Measurements from ENCODE around the gene BYSL.

The BYSL gene

GRCh38 chr6:41943456-41943855, 22.2 kb downstream of the BYSL start:
- no peak for DNase-seq

- no peak for DNase-seq
Measured at GRCh38 chr6:41947581-41948220, 26.4 kb downstream of the BYSL start.

DNA sequence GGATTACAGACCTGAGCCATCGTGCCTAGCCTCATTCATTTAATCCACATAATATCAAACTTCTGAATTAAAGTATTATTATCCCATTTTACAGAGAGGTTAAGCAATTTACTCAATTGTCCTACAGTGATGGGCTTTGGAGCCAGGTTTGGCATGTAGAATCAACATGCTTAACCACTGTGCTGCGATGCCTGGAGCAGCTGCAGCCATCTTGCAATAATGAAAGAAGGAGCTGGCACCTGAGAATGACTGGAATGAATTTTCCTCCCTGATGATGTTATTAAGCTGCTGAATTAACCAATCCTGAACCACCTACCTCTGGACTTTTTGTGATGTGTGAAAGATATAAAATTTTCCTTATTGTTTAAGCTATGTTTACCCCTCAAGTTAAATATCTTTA, 33.4 kb downstream of the BYSL start:
- no peak for DNase-seq

DNA sequence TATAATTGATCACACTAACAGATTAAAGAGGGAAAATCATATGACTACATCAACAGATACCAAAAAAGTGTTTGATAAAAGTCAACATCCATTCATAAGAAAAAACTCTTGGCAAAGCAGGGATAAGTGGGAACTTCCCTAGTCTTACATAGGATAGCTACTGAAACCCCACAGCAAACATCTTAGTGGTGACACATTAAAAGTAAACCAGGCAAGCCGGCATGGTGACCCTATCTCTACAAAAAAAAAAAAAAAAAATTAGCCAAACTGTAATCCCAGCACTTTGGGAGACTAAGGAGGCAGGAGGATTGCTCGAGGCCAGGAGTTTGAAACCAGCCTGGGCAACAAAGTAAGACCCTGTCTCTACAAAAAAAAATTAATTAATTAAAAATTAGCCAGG, 34.1 kb downstream of the BYSL start:
- DNase-seq: no peak

GRCh38 chr6:41957117-41957516, 35.8 kb downstream of the BYSL start:
- DNase-seq: no peak

DNA sequence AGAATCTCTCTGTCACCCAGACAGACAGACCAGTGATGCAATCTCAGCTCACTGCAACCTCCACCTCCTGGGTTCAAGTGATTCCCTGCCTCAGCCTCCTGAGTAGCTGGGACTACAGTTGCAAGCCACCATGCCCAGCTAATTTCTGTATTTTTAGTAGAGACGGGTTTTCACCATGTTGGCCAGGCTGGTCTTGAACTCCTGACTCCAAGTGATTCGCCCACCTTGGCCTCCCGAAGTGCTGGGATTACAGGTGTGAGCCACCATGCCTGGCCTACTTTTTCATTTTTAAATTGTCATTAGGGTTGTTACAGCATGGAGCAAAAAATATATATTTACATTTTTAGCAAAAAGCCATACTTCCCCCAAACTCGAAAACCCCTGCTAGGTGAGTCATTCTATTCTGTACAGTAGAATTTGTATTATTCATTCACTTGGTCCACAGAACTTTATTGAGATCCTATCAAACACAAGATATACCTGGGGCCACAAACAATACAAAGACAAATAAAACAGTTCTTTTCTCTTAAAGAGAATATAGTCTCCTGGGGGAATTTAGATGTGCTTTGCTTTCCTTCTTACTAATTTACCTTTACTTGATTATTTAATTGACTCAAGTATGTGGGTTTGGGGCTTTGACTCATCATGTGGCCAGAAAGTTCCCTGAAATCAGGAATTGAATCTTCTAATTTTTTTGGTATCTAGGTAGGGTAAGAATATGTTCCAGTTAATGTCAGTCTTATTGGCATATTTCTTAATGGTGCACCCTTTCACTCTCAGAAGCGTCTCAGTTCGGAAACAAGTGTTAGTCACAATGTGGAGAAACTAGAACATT, 36.9 kb downstream of the BYSL start:
- DNase-seq: no peak

DNA sequence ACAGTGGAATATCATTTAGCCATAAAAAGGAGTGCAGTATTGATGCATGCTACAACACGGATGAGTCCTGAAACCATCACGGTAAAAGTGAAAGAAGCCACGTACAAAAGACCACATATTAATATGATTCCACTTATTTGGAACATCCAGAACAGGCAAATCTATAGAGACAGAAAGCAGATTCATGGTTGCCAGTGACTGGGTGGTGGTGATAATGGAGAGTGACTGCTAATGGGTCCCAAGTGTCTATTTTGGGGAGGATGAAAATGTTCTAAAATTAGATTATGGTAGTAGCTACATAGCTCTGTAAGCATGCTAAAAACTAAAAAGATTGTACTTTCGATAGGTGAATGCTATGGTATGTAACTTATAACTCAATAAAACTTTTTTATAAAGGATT, 38.7 kb downstream of the BYSL start:
- no peak for DNase-seq

GRCh38 chr6:41963371-41963770, 42.1 kb downstream of the BYSL start:
- DNase-seq: no peak

DNA sequence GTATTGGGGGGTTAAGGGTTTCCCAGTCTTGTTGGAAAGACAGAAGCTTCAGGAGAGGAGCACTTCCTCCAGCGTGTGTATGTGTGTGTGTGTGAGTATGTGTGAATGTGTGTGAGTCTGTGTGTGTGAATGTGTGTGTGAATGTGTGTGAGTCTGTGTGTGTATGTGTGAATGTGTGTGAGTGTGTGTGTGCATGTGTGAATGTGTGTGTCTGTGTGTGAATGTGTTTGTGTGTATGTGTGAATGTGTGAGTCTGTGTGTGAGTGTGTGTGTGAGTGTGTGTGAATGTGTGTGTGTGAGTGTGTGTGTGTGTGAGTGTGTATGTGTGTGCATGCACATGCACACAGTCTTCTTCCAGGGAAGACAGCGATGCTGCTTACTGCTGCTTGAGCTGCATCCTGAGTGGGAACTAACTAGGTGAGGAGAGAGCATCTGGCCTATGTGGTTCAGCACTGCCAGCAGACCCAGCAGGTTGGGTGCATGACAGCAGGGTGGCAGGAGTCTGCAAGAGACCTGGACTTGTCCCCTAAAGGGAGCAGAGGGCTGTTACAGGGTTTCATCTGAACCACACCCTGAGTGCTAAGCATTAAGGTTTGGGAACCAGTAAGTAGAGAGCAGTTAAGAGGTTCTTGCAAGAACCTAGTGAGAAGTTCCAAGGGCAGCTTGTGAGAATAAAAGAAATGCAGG, 43.0 kb downstream of the BYSL start:
- DNase-seq: no peak

- no peak for DNase-seq
Measured at GRCh38 chr6:41965429-41966213, 44.3 kb downstream of the BYSL start.

GRCh38 chr6:41966214-41966920, 45.1 kb downstream of the BYSL start:
- DNase-seq: no peak

GRCh38 chr6:41966961-41967311, 45.6 kb downstream of the BYSL start:
- no peak for DNase-seq

- DNase-seq: no peak
Measured at GRCh38 chr6:41967312-41968287, 46.3 kb downstream of the BYSL start.

DNA sequence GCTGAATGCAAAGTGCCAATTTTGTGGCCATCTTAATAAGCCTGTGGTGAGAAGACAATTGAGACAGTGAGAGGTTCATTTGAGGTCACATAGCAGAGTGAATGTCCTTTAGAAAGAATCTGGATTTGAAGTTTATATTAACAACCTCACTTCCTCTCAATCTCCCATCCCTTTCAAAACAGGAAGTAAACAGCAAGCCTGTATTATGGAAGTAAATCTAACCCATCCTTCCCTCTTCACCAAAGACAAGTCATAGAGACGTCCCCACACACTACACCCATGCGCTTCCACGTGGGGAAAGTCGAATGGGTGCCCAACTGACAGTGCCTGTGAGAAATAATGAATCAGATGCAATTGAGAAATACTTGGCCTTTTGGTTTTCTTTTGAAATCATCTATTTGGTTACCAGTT, 49.1 kb downstream of the BYSL start:
- no peak for DNase-seq

DNA sequence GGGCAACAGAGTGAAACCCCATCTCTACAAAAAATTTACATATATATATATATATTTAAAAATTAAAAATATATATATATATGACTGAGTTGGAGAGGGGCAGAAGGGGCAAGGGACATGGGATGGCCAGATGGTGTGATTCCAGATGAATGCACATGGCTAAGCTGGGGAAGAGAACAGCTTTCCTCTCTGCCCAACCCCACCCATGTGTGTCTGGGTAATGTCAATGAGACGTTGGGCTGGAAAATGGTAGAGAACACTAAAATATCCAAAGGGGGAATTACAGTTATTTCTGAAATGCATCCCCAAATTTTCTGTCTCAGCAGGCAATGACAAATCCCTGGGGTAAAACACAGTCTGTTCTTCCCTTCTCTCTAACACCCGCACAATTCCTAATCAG, 51.5 kb downstream of the BYSL start:
- DNase-seq: no peak

DNA sequence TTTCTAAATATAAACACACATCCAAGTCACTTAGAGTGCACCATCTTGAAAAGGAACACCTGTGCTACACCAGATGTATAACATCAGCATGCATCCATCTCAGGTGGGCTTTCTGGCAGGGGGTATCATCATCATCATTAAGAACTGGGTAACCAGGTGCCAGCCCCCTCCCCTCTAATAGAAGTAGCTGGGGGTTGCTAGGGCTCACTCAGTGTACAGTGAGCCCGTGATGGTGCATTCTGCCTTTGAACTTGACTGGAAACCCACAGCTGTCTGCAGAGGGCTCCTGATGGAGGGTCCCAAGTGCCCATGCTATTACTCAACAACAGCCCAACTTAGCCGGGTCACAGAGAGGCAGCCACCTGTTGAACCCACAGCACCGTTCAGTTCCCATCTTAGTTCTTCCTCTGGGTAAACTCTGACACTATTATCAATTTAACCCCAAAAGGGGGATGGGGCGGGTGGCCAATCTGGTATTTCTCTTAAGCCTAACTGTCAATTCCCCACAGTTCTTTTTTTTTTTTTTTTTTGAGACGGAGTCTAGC, 53.1 kb downstream of the BYSL start:
- DNase-seq: no peak

GRCh38 chr6:41975276-41975675, 54.0 kb downstream of the BYSL start:
- no peak for DNase-seq

GRCh38 chr6:41976794-41977484, 55.6 kb downstream of the BYSL start:
- DNase-seq: no peak

Measured in COR-L47 (cell line).